GM12878 (cell line): ENCODE measurements around the gene KRTAP10-6. TPM values are rescaled to one million over a fixed set of nuclear protein-coding genes. Genes with fewer than 3 reads are reported as not detected.

Experiments
- ATAC-seq: fragments of 200-7000 bp; cut with Tn5 transposase; 3 replicates; pipeline ENCODE4 v1.9.1; 2020; ENCODE audit warnings: mild to moderate bottlenecking, moderate library complexity
- BruUV-seq: library from RNA; stranded (reverse); fragments of 400-500 nt; replicated peaks from 2 replicates; lab custom pipeline; 2021; lab: Mats Ljungman, UMichigan
- CTCF ChIA-PET: fragments of 300-600 bp; sonication (Branson Sonifier 250); formaldehyde crosslinking; extraction: SDS; loops from one replicate; lab custom pipeline; 2021; ENCODE audit warnings: inconsistent platforms; lab: Yijun Ruan, JAX
- POLR2A ChIA-PET: fragments of 350-600 bp; formaldehyde crosslinking; extraction: SDS; loops from one replicate; lab custom pipeline; 2021; ENCODE audit warnings: inconsistent platforms; lab: Charles Lee
- RAD21 ChIA-PET: fragments of 300-600 bp; sonication (Branson Sonifier 250); formaldehyde crosslinking; loops from one replicate; lab custom pipeline; 2023; ENCODE audit warnings: antibody characterized with exemption; ENCODE audit not compliant: unreplicated experiment; lab: Charles Lee
- SMC1A ChIA-PET: fragments of 300-600 bp; sonication (Branson Sonifier 250); formaldehyde crosslinking; loops from one replicate; lab custom pipeline; 2023; ENCODE audit not compliant: unreplicated experiment, uncharacterized antibody; lab: Charles Lee
- DNase-seq: peaks from one replicate; pipeline ENCODE4 v3.0.0-alpha.2; 2011; ENCODE audit warnings: low read depth, low spot score
- FAIRE-seq: peaks from 3 replicates; lab custom pipeline; 2011; peaks lifted over from hg19 to GRCh38; lab: Jason Lieb, UNC
- H2AFZ ChIP-seq: 2 replicates; pipeline ENCODE4 v1.6.0; 2011; ENCODE audit warnings: low read depth, low read length, control low read depth; ENCODE audit not compliant: control insufficient read depth
- H3K27ac ChIP-seq: 2 replicates; pipeline ENCODE4 v1.5.1; 2011; ENCODE audit warnings: control low read depth; ENCODE audit not compliant: control insufficient read depth, insufficient read depth
- H3K27me3 ChIP-seq, 2 experiments: replicated peaks in 1 of 2; 2 replicates each; pipeline versions ENCODE4 v1.6.0 to v1.6.1; 2011; ENCODE audit warnings: low read length in 1 of 2; ENCODE audit not compliant: control insufficient read depth in 2 of 2, insufficient read depth in 2 of 2
- H3K36me3 ChIP-seq, 2 experiments: 2 replicates each; pipeline ENCODE4 v1.5.1; 2011; ENCODE audit warnings: low read length in 1 of 2; ENCODE audit not compliant: control insufficient read depth in 2 of 2, insufficient read depth in 2 of 2
- H3K4me1 ChIP-seq: 2 replicates; pipeline ENCODE4 v1.6.1; 2011; ENCODE audit warnings: mild to moderate bottlenecking, low read length, moderate library complexity, mixed read lengths; ENCODE audit not compliant: control insufficient read depth, insufficient read depth
- H3K4me2 ChIP-seq: 2 replicates; pipeline ENCODE4 v1.6.0; 2011; ENCODE audit warnings: control low read depth; ENCODE audit not compliant: control insufficient read depth, insufficient read depth
- H3K4me3 ChIP-seq: fragments of 200-600 bp; sonication (generic); 2 replicates; pipeline ENCODE4 v1.5.1; 2016
- H3K79me2 ChIP-seq: 2 replicates; pipeline ENCODE4 v1.6.0; 2011; ENCODE audit warnings: low read length; ENCODE audit not compliant: control insufficient read depth, insufficient read depth
- H3K9ac ChIP-seq: 2 replicates; pipeline ENCODE4 v1.8.0; 2011; ENCODE audit warnings: low read length, control low read depth, mixed read lengths; ENCODE audit not compliant: control insufficient read depth, insufficient read depth
- H3K9me3 ChIP-seq: replicated peaks from 3 replicates; pipeline ENCODE4 v1.5.1; 2011; ENCODE audit warnings: mild to moderate bottlenecking, low read length; ENCODE audit not compliant: control insufficient read depth, insufficient read depth
- H4K20me1 ChIP-seq: 2 replicates; pipeline ENCODE4 v1.6.0; 2011; ENCODE audit not compliant: control insufficient read depth, insufficient read depth
- BCL11A ChIP-seq: IDR thresholded peaks from 2 replicates; pipeline ENCODE4 v1.6.1; 2011; ENCODE audit warnings: low read depth, low read length
- CBX3 ChIP-seq: fragments of 200-600 bp; sonication (generic); IDR thresholded peaks from 2 replicates; pipeline ENCODE4 v1.6.1; 2016; ENCODE audit warnings: low read depth, borderline replicate concordance
- CEBPB ChIP-seq, 2 experiments: fragments of 150-350 bp in 1 of 2; IDR thresholded peaks; 2 replicates each; pipeline ENCODE4 v1.6.1; 2012 to 2014; ENCODE audit warnings: low read depth in 2 of 2, low read length in 2 of 2, borderline replicate concordance in 1 of 2, inconsistent platforms in 1 of 2
- ETV6 ChIP-seq, 2 experiments: fragments of 450-650 bp in 1 of 2; IDR thresholded peaks in 1 of 2; conservative IDR thresholded peaks in 1 of 2; 2 replicates each; pipeline ENCODE4 v1.6.1; 2014; ENCODE audit warnings: antibody characterized with exemption in 1 of 2, borderline replicate concordance in 1 of 2, low read depth in 1 of 2, mild to moderate bottlenecking in 1 of 2, moderate library complexity in 1 of 2
- JUNB ChIP-seq: IDR thresholded peaks from 2 replicates; pipeline ENCODE4 v1.6.1; 2016; ENCODE audit warnings: antibody characterized with exemption, mild to moderate bottlenecking
- POLR2A ChIP-seq: IDR thresholded peaks from 2 replicates; pipeline ENCODE4 v1.6.1; 2011; ENCODE audit warnings: low read depth, mild to moderate bottlenecking, low read length
- RUNX3 ChIP-seq: IDR thresholded peaks from 2 replicates; pipeline ENCODE4 v1.6.1; 2012; ENCODE audit warnings: low read length, inconsistent platforms
- SIN3A ChIP-seq: IDR thresholded peaks from 2 replicates; pipeline ENCODE4 v1.6.1; 2012; ENCODE audit warnings: low read depth, low read length, improper control_type of control experiment
- SP1 ChIP-seq: IDR thresholded peaks from one replicate; pipeline ENCODE4 v1.6.1; 2011; ENCODE audit warnings: low read depth, low read length
- TBL1XR1 ChIP-seq: IDR thresholded peaks from 2 replicates; pipeline ENCODE4 v1.6.1; 2012; ENCODE audit warnings: low read depth, low read length, improper control_type of control experiment
- TCF3 ChIP-seq: IDR thresholded peaks from 2 replicates; pipeline ENCODE4 v1.6.1; 2012; ENCODE audit warnings: low read depth, mild to moderate bottlenecking, low read length, borderline replicate concordance; ENCODE audit not compliant: insufficient read depth
- ZNF217 ChIP-seq: fragments of 450-650 bp; IDR thresholded peaks from 2 replicates; pipeline ENCODE4 v1.6.1; 2017; ENCODE audit warnings: antibody characterized with exemption, mild to moderate bottlenecking
- ZNF384 ChIP-seq: IDR thresholded peaks from 2 replicates; pipeline ENCODE4 v1.6.1; 2012; ENCODE audit warnings: low read depth, mild to moderate bottlenecking, low read length, improper control_type of control experiment, borderline replicate concordance
- WGBS: methylation state at CpG from one replicate; pipeline ENCODE4 v1.1.6; 2016; ENCODE audit warnings: low lambda C conversion rate; ENCODE audit not compliant: insufficient replicate concordance, insufficient coverage; ENCODE audit errors: missing lambda C conversion rate; 5-methylcytosine and 5-hydroxymethylcytosine counted together
- in situ Hi-C: fragments of 300-500 bp; cut with MboI; formaldehyde crosslinking; loops from 9 replicates; pipeline ENCODE4 v1.14.3; 2018; ENCODE audit warnings: mixed read lengths
- intact Hi-C: fragments of 100-400 bp; cut with micrococcal nuclease; formaldehyde crosslinking; loops from one replicate; pipeline ENCODE4 v1.14.2; 2022; ENCODE audit not compliant: unreplicated experiment
- polyA plus RNA-seq, 11 experiments: library from polyadenylated mRNA; depleted of rRNA in 4 of 11; unstranded in 6 of 11; stranded (reverse) in 5 of 11; fragments of >200 nt; fragmentation: Nextera tagmentation in 4 of 11; fragmentation: Illumina TruSeq in 1 of 11; extraction: Ambion mirVana in 4 of 11; extraction: Trizol in 1 of 11; gene quantifications; 1 replicate in 1 of 11; 2 replicates in 10 of 11; pipeline versions ENCODE4 v1.2.1 to v1.2.3, GENCODE V29; 2011 to 2016; ENCODE audit warnings: inconsistent platforms in 2 of 11, missing spikeins in 2 of 11, low read depth in 1 of 11
- total RNA-seq, 4 experiments: library from RNA; depleted of rRNA in 3 of 4; stranded (reverse); fragments of >200 nt in 3 of 4; fragmentation: Illumina TruSeq in 1 of 4; extraction: Trizol in 1 of 4; gene quantifications; 2 replicates each; pipeline versions ENCODE4 v1.2.1 to v1.2.3, GENCODE V29; 2013 to 2021
- TF ChIP-seq, protein P1 (sequence below): IDR thresholded peaks from 2 replicates; pipeline ENCODE4 v1.6.1; 2011; ENCODE audit warnings: low read depth, low read length, improper control_type of control experiment, borderline replicate concordance
- TF ChIP-seq, protein P2 (sequence below): fragments of 450-650 bp; IDR thresholded peaks from 2 replicates; pipeline ENCODE4 v1.6.1; 2017; ENCODE audit warnings: mild to moderate bottlenecking, moderate library complexity
- TF ChIP-seq, protein P3 (sequence below): IDR thresholded peaks from 2 replicates; pipeline ENCODE4 v1.6.1; 2011; ENCODE audit warnings: borderline replicate concordance, low read depth, mild to moderate bottlenecking, moderate library complexity, low read length; ENCODE audit not compliant: insufficient read depth, poor library complexity, severe bottlenecking
- TF ChIP-seq, protein P4 (sequence below): fragments of 450-650 bp; IDR thresholded peaks from 2 replicates; pipeline ENCODE4 v1.6.1; 2017; ENCODE audit warnings: mild to moderate bottlenecking

The KRTAP10-6 gene
- total and polyA plus RNA-seq, 10 of the 15 experiments (the other 5 are each of a cell fraction or from before 2014, with no cell fraction given), result not detected

DNA sequence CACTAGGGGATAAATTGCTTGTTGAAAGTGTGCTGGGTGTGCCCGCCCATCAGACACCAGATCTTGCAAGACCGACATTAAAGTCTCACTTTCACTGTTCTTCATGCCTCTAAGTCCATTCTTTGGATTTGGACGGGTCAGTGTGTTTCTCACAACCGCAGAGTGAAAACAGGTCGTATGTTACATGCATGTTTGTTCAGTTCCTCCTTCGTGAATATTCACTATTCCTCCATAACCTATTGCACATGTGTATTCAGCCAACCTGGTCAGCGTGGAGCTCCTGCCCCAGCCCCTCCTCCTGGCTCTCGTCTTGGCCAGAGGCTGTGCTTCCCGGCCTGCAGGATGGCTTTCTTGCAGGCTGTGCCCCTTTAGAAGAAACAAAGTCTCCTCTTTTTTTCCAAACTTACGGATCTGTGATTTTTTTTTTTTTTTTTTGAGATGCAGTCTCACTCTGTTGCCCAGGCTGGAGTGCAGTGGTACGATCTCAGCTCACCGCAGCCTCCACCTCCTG, 2.2 kb upstream of the KRTAP10-6 start:
- Histone ChIP-seq H3K36me3 (no peaks in the 10 kb centered on the region), H4K20me1 (no peaks in the 10 kb centered on the region), H3K27me3 (no peaks in the 10 kb centered on the region), H2AFZ (no peak overlapping the region), H3K4me3 (no peak overlapping the region), H3K4me1 (no peaks in the 10 kb centered on the region), H3K27ac (no peak overlapping the region), H3K79me2 (no peaks in the 10 kb centered on the region), H3K9me3 (no peaks in the 10 kb centered on the region; the same call in 2 of the 3 replicates), H3K4me2 (no peak overlapping the region), H3K9ac (no peak overlapping the region)
- DNase-seq (no peak), ATAC-seq (no peak), FAIRE-seq (no peak)
- RAD21 ChIA-PET, result interaction anchor here (0.6 kb wide), 1 partner anchor 338 kb away, joined by 3 read pairs; no protein-coding TSS in a partner anchor
- CTCF ChIA-PET, result no interaction called here
- TF ChIP-seq POLR2A, result no peak
- TF ChIP-seq, protein P1, sequence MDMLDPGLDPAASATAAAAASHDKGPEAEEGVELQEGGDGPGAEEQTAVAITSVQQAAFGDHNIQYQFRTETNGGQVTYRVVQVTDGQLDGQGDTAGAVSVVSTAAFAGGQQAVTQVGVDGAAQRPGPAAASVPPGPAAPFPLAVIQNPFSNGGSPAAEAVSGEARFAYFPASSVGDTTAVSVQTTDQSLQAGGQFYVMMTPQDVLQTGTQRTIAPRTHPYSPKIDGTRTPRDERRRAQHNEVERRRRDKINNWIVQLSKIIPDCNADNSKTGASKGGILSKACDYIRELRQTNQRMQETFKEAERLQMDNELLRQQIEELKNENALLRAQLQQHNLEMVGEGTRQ, result no peak
- TF ChIP-seq SIN3A, result no peak
- TF ChIP-seq, protein P2, sequence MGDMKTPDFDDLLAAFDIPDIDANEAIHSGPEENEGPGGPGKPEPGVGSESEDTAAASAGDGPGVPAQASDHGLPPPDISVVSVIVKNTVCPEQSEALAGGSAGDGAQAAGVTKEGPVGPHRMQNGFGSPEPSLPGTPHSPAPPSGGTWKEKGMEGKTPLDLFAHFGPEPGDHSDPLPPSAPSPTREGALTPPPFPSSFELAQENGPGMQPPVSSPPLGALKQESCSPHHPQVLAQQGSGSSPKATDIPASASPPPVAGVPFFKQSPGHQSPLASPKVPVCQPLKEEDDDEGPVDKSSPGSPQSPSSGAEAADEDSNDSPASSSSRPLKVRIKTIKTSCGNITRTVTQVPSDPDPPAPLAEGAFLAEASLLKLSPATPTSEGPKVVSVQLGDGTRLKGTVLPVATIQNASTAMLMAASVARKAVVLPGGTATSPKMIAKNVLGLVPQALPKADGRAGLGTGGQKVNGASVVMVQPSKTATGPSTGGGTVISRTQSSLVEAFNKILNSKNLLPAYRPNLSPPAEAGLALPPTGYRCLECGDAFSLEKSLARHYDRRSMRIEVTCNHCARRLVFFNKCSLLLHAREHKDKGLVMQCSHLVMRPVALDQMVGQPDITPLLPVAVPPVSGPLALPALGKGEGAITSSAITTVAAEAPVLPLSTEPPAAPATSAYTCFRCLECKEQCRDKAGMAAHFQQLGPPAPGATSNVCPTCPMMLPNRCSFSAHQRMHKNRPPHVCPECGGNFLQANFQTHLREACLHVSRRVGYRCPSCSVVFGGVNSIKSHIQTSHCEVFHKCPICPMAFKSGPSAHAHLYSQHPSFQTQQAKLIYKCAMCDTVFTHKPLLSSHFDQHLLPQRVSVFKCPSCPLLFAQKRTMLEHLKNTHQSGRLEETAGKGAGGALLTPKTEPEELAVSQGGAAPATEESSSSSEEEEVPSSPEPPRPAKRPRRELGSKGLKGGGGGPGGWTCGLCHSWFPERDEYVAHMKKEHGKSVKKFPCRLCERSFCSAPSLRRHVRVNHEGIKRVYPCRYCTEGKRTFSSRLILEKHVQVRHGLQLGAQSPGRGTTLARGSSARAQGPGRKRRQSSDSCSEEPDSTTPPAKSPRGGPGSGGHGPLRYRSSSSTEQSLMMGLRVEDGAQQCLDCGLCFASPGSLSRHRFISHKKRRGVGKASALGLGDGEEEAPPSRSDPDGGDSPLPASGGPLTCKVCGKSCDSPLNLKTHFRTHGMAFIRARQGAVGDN, result no peak
- TF ChIP-seq SP1, result no peak
- no peak for TF ChIP-seq ZNF217
- TF ChIP-seq RUNX3, result no peak
- TF ChIP-seq ZNF384, result no peak
- TF ChIP-seq TCF3, result no peak
- TF ChIP-seq, protein P3, sequence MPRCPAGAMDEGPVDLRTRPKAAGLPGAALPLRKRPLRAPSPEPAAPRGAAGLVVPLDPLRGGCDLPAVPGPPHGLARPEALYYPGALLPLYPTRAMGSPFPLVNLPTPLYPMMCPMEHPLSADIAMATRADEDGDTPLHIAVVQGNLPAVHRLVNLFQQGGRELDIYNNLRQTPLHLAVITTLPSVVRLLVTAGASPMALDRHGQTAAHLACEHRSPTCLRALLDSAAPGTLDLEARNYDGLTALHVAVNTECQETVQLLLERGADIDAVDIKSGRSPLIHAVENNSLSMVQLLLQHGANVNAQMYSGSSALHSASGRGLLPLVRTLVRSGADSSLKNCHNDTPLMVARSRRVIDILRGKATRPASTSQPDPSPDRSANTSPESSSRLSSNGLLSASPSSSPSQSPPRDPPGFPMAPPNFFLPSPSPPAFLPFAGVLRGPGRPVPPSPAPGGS, result no peak
- TF ChIP-seq TBL1XR1, result no peak
- no peak for TF ChIP-seq ETV6 (conservative IDR thresholded peaks at IDR 0.05 in 1 of 2, IDR thresholded peaks at IDR 0.05 in 1 of 2; ENCODE audit: borderline replicate concordance in 1 of 2, low read depth in 1 of 2)
- no peak for TF ChIP-seq CBX3
- TF ChIP-seq JUNB, result no peak
- TF ChIP-seq CEBPB (IDR thresholded peaks at IDR 0.05; ENCODE audit: borderline replicate concordance in 1 of 2, low read depth in 2 of 2, low read length in 2 of 2), result no peak
- TF ChIP-seq BCL11A, result no peak
- TF ChIP-seq, protein P4, sequence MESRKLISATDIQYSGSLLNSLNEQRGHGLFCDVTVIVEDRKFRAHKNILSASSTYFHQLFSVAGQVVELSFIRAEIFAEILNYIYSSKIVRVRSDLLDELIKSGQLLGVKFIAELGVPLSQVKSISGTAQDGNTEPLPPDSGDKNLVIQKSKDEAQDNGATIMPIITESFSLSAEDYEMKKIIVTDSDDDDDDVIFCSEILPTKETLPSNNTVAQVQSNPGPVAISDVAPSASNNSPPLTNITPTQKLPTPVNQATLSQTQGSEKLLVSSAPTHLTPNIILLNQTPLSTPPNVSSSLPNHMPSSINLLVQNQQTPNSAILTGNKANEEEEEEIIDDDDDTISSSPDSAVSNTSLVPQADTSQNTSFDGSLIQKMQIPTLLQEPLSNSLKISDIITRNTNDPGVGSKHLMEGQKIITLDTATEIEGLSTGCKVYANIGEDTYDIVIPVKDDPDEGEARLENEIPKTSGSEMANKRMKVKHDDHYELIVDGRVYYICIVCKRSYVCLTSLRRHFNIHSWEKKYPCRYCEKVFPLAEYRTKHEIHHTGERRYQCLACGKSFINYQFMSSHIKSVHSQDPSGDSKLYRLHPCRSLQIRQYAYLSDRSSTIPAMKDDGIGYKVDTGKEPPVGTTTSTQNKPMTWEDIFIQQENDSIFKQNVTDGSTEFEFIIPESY, result no peak
- intact Hi-C loops (no loop called here), in situ Hi-C loops (no loop called here)
- WGBS, result 19% methylated on average over 10 of the region's 12 CpGs
- no TSS peak for BruUV-seq
- SMC1A ChIA-PET, result no interaction called here
- POLR2A ChIA-PET, result no interaction called here
